ENCODE measurements around the gene NKX6-1.

Gene NKX6-1

DNA sequence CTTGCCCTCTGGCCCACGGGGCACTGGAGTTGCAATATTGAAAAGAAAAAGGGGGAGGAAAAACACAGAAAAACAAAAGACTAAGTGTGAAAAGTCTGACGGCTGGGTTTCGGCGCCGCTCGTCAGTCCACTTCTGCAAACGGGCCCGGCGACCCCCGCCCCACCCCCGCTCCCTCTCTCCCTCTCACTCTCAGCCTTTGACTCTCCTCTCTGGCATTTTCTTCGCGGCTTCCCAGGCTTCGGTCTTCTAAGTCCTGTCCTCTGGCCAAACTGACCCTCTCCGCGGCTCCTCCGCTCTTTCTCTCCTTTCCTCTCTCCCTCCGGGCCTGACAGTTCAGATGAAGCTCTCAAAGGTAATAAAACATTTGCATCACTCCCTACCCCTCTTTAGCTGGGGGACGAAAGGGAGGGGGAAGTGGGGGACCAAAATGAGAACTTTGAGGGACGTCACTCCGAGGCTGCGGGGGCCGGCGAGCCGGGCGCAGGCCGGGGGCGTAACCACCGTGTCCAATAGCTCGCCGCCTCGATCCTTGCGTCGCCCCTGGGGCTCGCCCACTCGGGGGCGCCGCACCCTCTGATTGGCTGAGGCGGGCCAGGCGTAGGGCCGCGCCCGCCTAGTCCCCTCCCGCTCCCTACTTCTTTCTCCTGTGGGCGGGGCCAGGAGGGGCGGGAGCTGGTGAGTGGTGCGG is at the start of gene NKX6-1:
NKX6-1 (minus strand) TSS at position 358 of the 689 bp plus-strand sequence. CDS start 1,064 bp downstream, outside the sequence.
- no peaks in the 10 kb centered on the region for H3K36me3 ChIP-seq (replicated peaks; ENCODE audit: insufficient read depth, low read length)
- no peak within 1 kb of the TSS for H3K27ac ChIP-seq (ENCODE audit: low read length)
- no peaks in the 10 kb centered on the region for H3K9me2 ChIP-seq (replicated peaks; ENCODE audit: insufficient read depth, low read length)
- TF ChIP-seq EZH2phosphoT487 (IDR thresholded peaks at IDR 0.05; ENCODE audit: low read length) = no peak
- TF ChIP-seq, protein P1, sequence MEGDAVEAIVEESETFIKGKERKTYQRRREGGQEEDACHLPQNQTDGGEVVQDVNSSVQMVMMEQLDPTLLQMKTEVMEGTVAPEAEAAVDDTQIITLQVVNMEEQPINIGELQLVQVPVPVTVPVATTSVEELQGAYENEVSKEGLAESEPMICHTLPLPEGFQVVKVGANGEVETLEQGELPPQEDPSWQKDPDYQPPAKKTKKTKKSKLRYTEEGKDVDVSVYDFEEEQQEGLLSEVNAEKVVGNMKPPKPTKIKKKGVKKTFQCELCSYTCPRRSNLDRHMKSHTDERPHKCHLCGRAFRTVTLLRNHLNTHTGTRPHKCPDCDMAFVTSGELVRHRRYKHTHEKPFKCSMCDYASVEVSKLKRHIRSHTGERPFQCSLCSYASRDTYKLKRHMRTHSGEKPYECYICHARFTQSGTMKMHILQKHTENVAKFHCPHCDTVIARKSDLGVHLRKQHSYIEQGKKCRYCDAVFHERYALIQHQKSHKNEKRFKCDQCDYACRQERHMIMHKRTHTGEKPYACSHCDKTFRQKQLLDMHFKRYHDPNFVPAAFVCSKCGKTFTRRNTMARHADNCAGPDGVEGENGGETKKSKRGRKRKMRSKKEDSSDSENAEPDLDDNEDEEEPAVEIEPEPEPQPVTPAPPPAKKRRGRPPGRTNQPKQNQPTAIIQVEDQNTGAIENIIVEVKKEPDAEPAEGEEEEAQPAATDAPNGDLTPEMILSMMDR (IDR thresholded peaks at IDR 0.05; ENCODE audit: low read length) = no peak
- no peak for TF ChIP-seq EZH2 (optimal IDR thresholded peaks at IDR 0.05; ENCODE audit: low read depth, low read length)
- H2AFZ ChIP-seq (ENCODE audit: low read length) = peak within 1 kb of the TSS; percentile 69
- no peaks in the 10 kb centered on the region for H3K79me2 ChIP-seq (ENCODE audit: low read length)
- H3K4me2 ChIP-seq (ENCODE audit: low read depth, low read length) = peak within 1 kb of the TSS; percentile 78; the same call in 1 of the 2 replicates
- DNase-seq = no peak
- no peaks in the 10 kb centered on the region for H3K27me3 ChIP-seq (replicated peaks; ENCODE audit: insufficient read depth, low read length)
- peak within 1 kb of the TSS; percentile 57 for H3K4me3 ChIP-seq (ENCODE audit: low read length)
- no peak within 1 kb of the TSS for H3K9ac ChIP-seq (ENCODE audit: low read length)
- H4K20me1 ChIP-seq (ENCODE audit: insufficient read depth, low read length) = no peaks in the 10 kb centered on the region
- no peaks in the 10 kb centered on the region for H3K9me3 ChIP-seq (replicated peaks; ENCODE audit: insufficient read depth, low read length)
- no peaks in the 10 kb centered on the region for H3K4me1 ChIP-seq (ENCODE audit: low read length)
- H3F3A ChIP-seq (ENCODE audit: insufficient read depth, low read length) = no peaks in the 10 kb centered on the region

DNA sequence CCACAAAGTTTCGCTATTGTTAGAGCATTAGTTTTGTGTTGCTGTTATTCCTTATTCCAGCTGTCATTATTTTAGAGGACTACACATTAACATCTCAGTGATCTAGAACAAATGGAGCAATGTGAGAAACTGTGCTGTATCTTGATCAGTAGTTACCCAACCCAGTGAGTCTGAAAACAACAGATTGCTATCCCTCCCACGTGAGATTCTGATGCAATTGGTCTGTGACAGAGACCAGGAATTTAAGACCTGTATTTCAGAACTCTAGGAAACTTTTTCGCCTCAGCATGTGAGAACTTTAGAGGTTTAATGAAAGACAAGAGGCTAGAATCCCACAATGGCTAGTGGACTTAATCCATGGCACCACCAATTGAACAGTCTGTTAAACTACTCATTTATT is 48.1 kb upstream of the NKX6-1 start:
- Histone ChIP-seq H3K4me1 (ENCODE audit: low read length) (no peaks in the 10 kb centered on the region), H3K27me3 (replicated peaks; ENCODE audit: insufficient read depth, low read length) (no peaks in the 10 kb centered on the region), H3K79me2 (ENCODE audit: low read length) (no peaks in the 10 kb centered on the region), H2AFZ (ENCODE audit: low read length) (no peak overlapping the region), H3F3A (ENCODE audit: insufficient read depth, low read length) (no peaks in the 10 kb centered on the region), H3K9me3 (replicated peaks; ENCODE audit: insufficient read depth, low read length) (no peaks in the 10 kb centered on the region), H3K4me3 (ENCODE audit: low read length) (no peak overlapping the region), H3K36me3 (replicated peaks; ENCODE audit: insufficient read depth, low read length) (no peaks in the 10 kb centered on the region), H3K9ac (ENCODE audit: low read length) (no peak overlapping the region), H3K4me2 (ENCODE audit: low read depth, low read length) (no peak overlapping the region), H3K27ac (ENCODE audit: low read length) (no peak overlapping the region), H3K9me2 (replicated peaks; ENCODE audit: insufficient read depth, low read length) (no peaks in the 10 kb centered on the region), H4K20me1 (ENCODE audit: insufficient read depth, low read length) (no peaks in the 10 kb centered on the region)
- TF ChIP-seq, protein P1 (IDR thresholded peaks at IDR 0.05; ENCODE audit: low read length) = no peak
- TF ChIP-seq EZH2phosphoT487 (IDR thresholded peaks at IDR 0.05; ENCODE audit: low read length) = no peak
- no peak for DNase-seq

DNA sequence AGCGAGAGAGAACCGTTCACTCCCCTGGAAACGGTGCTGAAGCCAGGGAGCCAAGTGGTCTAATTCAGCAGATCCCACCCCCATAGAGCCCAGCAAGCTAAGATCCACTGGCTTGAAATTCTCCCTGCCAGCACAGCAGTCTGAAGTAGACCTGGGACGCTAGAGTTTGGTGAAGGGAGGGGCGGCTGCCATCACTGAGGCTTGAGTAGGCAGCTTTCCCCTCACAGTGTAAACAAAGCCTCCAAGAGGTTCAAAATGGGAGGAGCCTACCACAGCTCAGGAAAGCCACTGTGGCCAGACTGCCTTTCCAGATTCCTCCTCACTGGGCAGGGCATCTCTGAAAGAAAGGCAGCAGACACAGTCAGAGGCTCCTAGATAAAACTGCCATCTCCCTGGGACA is 46.0 kb upstream of the NKX6-1 start:
- TF ChIP-seq, protein P1 (IDR thresholded peaks at IDR 0.05; ENCODE audit: low read length) = no peak
- TF ChIP-seq EZH2 (optimal IDR thresholded peaks at IDR 0.05; ENCODE audit: low read depth, low read length) (no peak), EZH2phosphoT487 (IDR thresholded peaks at IDR 0.05; ENCODE audit: low read length) (no peak)
- DNase-seq = no peak
- no peaks in the 10 kb centered on the region for H4K20me1 ChIP-seq (ENCODE audit: insufficient read depth, low read length)

More for the DNA sequence above, 46.0 kb upstream of the NKX6-1 start:
- Histone ChIP-seq H3F3A (ENCODE audit: insufficient read depth, low read length) (no peaks in the 10 kb centered on the region), H3K27ac (ENCODE audit: low read length) (no peak overlapping the region), H3K36me3 (replicated peaks; ENCODE audit: insufficient read depth, low read length) (no peaks in the 10 kb centered on the region), H3K9me2 (replicated peaks; ENCODE audit: insufficient read depth, low read length) (no peaks in the 10 kb centered on the region), H3K4me1 (ENCODE audit: low read length) (no peaks in the 10 kb centered on the region), H3K4me2 (ENCODE audit: low read depth, low read length) (no peak overlapping the region), H3K27me3 (replicated peaks; ENCODE audit: insufficient read depth, low read length) (no peaks in the 10 kb centered on the region), H2AFZ (ENCODE audit: low read length) (no peak overlapping the region), H3K9me3 (replicated peaks; ENCODE audit: insufficient read depth, low read length) (no peaks in the 10 kb centered on the region), H3K4me3 (ENCODE audit: low read length) (no peak overlapping the region), H3K79me2 (ENCODE audit: low read length) (no peaks in the 10 kb centered on the region), H3K9ac (ENCODE audit: low read length) (no peak overlapping the region)
